D721Med (cell line): ENCODE results near the gene JPH2.
A peak's percentile ranks its signal among the peaks of the same experiment; 100 is the strongest.

Experiments used
- DNase-seq: peaks from one replicate; pipeline ENCODE4 v3.0.0; 2011; ENCODE audit warnings: low spot score; ENCODE audit not compliant: insufficient read length
- FAIRE-seq: peaks from 2 replicates; lab custom pipeline; 2011; peaks lifted over from hg19 to GRCh38; lab: Jason Lieb, UNC
- CTCF ChIP-seq: IDR thresholded peaks from 2 replicates; pipeline ENCODE4 v1.5.1; 2012; ENCODE audit warnings: mild to moderate bottlenecking, control low read depth; ENCODE audit not compliant: insufficient read depth; ENCODE audit errors: missing control alignments

Gene JPH2

GRCh38 chr20:44210406-44211176 lies 23.6 kb upstream of the JPH2 start, which contains the start of gene OSER1:
TSS of gene OSER1 (minus strand) at chr20:44210771. CDS start at chr20:44206957, 3,814 bp downstream.
- no peak for TF ChIP-seq CTCF
- DNase-seq, result peak; percentile 91
- FAIRE-seq, result no peak

- DNase-seq (no peak), FAIRE-seq (no peak)
- TF ChIP-seq CTCF, result no peak
These were observed 22.9 kb upstream of the JPH2 start for GRCh38 chr20:44209686-44210405.

GRCh38 chr20:44208770-44209169 lies 21.8 kb upstream of the JPH2 start:
- no peak for TF ChIP-seq CTCF
- DNase-seq, result no peak
- no peak for FAIRE-seq

- DNase-seq (no peak), FAIRE-seq (no peak)
- no peak for TF ChIP-seq CTCF
These were observed 21.2 kb upstream of the JPH2 start for GRCh38 chr20:44208165-44208564.

GRCh38 chr20:44207126-44207723 lies 20.2 kb upstream of the JPH2 start:
- no peak for DNase-seq
- no peak for TF ChIP-seq CTCF
- FAIRE-seq, result no peak

GRCh38 chr20:44206132-44206531 lies 19.1 kb upstream of the JPH2 start:
- FAIRE-seq (no peak), DNase-seq (no peak)
- no peak for TF ChIP-seq CTCF
